ENCODE measurements around the gene TTC28. TPM values are rescaled to one million over a fixed set of nuclear protein-coding genes. Genes with fewer than 3 reads are reported as not detected.

The TTC28 gene
- total and polyA plus RNA-seq, 2 donors (not counting 3 experiments of a cell fraction or from before 2014, with no cell fraction given): 16.5 to 51.1 TPM

GRCh38 chr22:28187612-28188011 lies 492.0 kb downstream of the TTC28 start:
- H4K20me1 ChIP-seq (replicated peaks; ENCODE audit: control insufficient read depth, extremely low read depth, insufficient read depth, low read length): peaks cover 3% of the 10 kb centered on the region
- CTCF ChIA-PET: no interaction called here
- no peak for DNase-seq (ENCODE audit: low read depth, low spot score)
- dilution Hi-C loops (cut with MboI; ENCODE audit: extremely low pct_ligation_motif_present, low sequenced_read_pairs) (no loop called here), intact Hi-C loops (cut with micrococcal nuclease) (no loop called here)
- no peak overlapping the region for H3K4me2 ChIP-seq (ENCODE audit: insufficient read depth, low read length)
- no peaks in the 10 kb centered on the region for H3K9me1 ChIP-seq (replicated peaks; ENCODE audit: control insufficient read depth, extremely low read depth, insufficient read depth, low read length)
- H3K4me3 ChIP-seq (replicated peaks in 1 of 3; ENCODE audit: insufficient read depth in 1 of 3, low read depth in 1 of 3, low read length in 3 of 3): no peak overlapping the region
- no peak overlapping the region for H3K9ac ChIP-seq (replicated peaks; ENCODE audit: extremely low read depth, insufficient read depth, low read length)
- no peaks in the 10 kb centered on the region for H3K27me3 ChIP-seq (ENCODE audit: control insufficient read depth in 2 of 2, insufficient read depth in 2 of 2, low read length in 2 of 2)
- H3K79me2 ChIP-seq (ENCODE audit: control insufficient read depth, insufficient read depth, low read length): no peaks in the 10 kb centered on the region
- H3K9me3 ChIP-seq (replicated peaks; ENCODE audit: control insufficient read depth, insufficient read depth, low read length): no peaks in the 10 kb centered on the region
- no TSS peak for BruUV-seq (replicated peaks)
- no peaks in the 10 kb centered on the region for H3K36me3 ChIP-seq (ENCODE audit: control insufficient read depth in 2 of 2, extremely low read depth in 1 of 2, insufficient read depth in 2 of 2, low read length in 2 of 2)
- peaks cover 2% of the 10 kb centered on the region for H3K4me1 ChIP-seq (ENCODE audit: control insufficient read depth, extremely low read depth, insufficient read depth, low read length)
- no peak overlapping the region for H3K27ac ChIP-seq (ENCODE audit: insufficient read depth, low read depth, low read length)
- no peak for FAIRE-seq
- POLR2A ChIA-PET: no interaction called here
- no peak for TF ChIP-seq EZH2 (IDR thresholded peaks at IDR 0.05; ENCODE audit: borderline replicate concordance, low read depth, low read length, severe bottlenecking)
- TF ChIP-seq JUN (IDR thresholded peaks at IDR 0.05; ENCODE audit: borderline replicate concordance, insufficient read depth, insufficient read length, low read depth): no peak
- no peak for TF ChIP-seq MYC (IDR thresholded peaks at IDR 0.05; ENCODE audit: low read depth, low read length)
- TF ChIP-seq POLR2A (IDR thresholded peaks at IDR 0.05; ENCODE audit: low read depth, low read length): no peak
- TF ChIP-seq FOS (IDR thresholded peaks at IDR 0.05; ENCODE audit: borderline replicate concordance, insufficient read depth, low read length): no peak
- TF ChIP-seq POLR2AphosphoS5 (IDR thresholded peaks at IDR 0.05; ENCODE audit: insufficient read depth, low read depth, low read length): no peak
- no peak for TF ChIP-seq CTCF (IDR thresholded peaks at IDR 0.05; ENCODE audit: extremely low read depth in 1 of 2, insufficient read depth in 1 of 2, low read depth in 1 of 2, low read length in 2 of 2)
- no peak for TF ChIP-seq GATA2 (IDR thresholded peaks at IDR 0.05; ENCODE audit: insufficient read depth, insufficient read length, low read depth, low read length)
- TF ChIP-seq MAX (IDR thresholded peaks at IDR 0.05; ENCODE audit: insufficient read depth, insufficient read length): no peak
- H2AFZ ChIP-seq (ENCODE audit: low read depth, low read length): no peak overlapping the region

All from endothelial cell of umbilical vein (primary cell).